ENCODE measurements around the gene ARMS2.

DNA sequence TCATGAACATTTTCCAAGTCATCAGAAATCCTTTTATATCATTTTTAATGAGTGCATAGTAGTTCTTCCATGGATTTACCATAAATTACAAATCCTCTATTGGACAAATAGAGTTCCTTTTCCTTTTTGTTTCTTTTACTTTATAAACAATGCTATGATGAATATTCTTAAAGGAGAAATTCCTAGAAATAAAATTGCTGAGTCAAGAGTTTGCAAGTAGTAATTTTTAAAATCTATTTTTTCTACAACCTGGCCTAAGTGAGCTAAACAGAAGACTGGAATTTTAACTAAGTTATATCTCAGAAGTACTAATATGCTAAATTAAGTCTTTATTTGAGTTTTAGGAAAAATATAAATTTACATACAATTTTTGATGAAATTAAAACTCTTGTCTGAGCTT, 41.1 kb upstream of the ARMS2 start:
- TF ChIP-seq POLR2A (IDR thresholded peaks at IDR 0.05; ENCODE audit: low read depth, low read length) (no peak), POLR2AphosphoS5 (IDR thresholded peaks at IDR 0.05; ENCODE audit: low read depth, low read length) (no peak), TAF1 (IDR thresholded peaks at IDR 0.05; ENCODE audit: low read depth, low read length) (no peak), SPI1 (IDR thresholded peaks at IDR 0.05; ENCODE audit: low read depth, low read length) (no peak), PAX5 (IDR thresholded peaks at IDR 0.05; ENCODE audit: insufficient read depth, low read length, severe bottlenecking) (no peak), POU2F2 (IDR thresholded peaks at IDR 0.05; ENCODE audit: low read depth, low read length) (no peak)
